PC-9 (cell line): ENCODE measurements around the gene ATP1A4.

Experiments used
- EZH2 ChIP-seq: fragments of 200-600 bp; sonication (generic); IDR thresholded peaks from 2 replicates; pipeline ENCODE4 v1.8.0; 2017; ENCODE audit warnings: antibody characterized with exemption, low read depth
- TF ChIP-seq, protein P1 (sequence below): fragments of 200-600 bp; sonication (generic); conservative IDR thresholded peaks from 2 replicates; pipeline ENCODE4 v1.6.1; 2017; ENCODE audit warnings: mixed run types, antibody characterized with exemption, mild to moderate bottlenecking, moderate library complexity

DNA sequence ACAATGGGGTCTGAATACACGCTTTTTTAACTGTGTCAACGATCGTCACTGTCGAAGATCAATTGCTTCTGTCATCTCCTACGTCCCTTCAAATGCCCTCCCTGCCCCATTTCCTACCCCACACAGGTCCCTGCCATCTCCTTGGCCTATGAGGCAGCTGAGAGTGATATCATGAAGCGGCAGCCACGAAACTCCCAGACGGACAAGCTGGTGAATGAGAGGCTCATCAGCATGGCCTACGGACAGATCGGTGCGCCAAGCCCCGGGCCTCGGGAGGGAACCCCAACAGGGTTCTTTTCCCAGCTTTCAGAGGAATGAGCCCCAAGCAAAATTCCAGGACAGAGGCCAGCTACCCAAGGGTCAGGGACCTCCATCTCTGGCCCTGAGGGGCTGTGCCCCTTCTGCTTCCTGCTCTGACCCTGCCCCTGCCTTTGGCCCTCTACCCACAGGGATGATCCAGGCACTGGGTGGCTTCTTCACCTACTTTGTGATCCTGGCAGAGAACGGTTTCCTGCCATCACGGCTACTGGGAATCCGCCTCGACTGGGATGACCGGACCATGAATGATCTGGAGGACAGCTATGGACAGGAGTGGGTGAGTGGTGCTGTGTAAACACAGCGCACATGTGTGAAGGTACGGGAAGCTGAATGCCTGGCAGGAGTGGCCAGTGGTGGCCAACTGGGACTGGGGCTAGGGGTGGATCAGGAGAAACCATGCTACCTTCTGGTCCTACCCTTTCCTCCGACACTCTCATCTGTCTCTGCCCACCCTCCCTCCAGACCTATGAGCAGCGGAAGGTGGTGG is 15.1 kb upstream of the ATP1A4 start:
- TF ChIP-seq, protein P1, sequence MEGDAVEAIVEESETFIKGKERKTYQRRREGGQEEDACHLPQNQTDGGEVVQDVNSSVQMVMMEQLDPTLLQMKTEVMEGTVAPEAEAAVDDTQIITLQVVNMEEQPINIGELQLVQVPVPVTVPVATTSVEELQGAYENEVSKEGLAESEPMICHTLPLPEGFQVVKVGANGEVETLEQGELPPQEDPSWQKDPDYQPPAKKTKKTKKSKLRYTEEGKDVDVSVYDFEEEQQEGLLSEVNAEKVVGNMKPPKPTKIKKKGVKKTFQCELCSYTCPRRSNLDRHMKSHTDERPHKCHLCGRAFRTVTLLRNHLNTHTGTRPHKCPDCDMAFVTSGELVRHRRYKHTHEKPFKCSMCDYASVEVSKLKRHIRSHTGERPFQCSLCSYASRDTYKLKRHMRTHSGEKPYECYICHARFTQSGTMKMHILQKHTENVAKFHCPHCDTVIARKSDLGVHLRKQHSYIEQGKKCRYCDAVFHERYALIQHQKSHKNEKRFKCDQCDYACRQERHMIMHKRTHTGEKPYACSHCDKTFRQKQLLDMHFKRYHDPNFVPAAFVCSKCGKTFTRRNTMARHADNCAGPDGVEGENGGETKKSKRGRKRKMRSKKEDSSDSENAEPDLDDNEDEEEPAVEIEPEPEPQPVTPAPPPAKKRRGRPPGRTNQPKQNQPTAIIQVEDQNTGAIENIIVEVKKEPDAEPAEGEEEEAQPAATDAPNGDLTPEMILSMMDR, result no peak
- no peak for TF ChIP-seq EZH2
